Measurements from ENCODE around the gene KIR3DL2.

- TF ChIP-seq CTCF (conservative IDR thresholded peaks at IDR 0.05), result no peak
- TF ChIP-seq EZH2 (IDR thresholded peaks at IDR 0.05; ENCODE audit: low read depth), result no peak
Observed at GRCh38 chr19:54905421-54905802, 55.2 kb downstream of the KIR3DL2 start.
